ENCODE measurements around the gene BEGAIN. TPM values are rescaled to one million over a fixed set of nuclear protein-coding genes. Genes with fewer than 3 reads are reported as not detected.

BEGAIN gene
- total and polyA plus RNA-seq, 8 donors = 1.2 to 3.6 (median 2.0) TPM

DNA sequence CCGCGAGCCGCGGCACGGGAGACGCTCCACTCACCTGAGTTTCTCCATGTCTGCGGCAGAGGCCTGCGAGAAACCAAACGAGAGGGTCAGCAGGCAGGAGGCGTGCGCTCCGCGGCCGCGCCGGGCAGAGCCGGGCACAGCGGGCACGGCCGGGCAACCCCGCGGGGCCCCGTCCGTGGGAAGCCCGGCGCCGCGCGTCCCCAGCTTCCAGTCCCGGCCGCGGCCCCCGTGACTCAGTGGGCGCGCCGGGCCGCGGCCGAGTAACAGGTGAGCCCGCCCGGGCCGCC, 19.4 kb downstream of the BEGAIN start:
- no peak for DNase-seq
- Histone ChIP-seq H3K4me3 (peak overlapping the region in 1 of 2 donors; percentile 34), H3K27me3 (peaks cover 44 to 94% of the 10 kb centered on the region in 2 donors), H3K4me1 (peaks cover 0 to 26% of the 10 kb centered on the region in 2 donors), H3K9me3 (no peaks in the 10 kb centered on the region), H3K27ac (no peak overlapping the region), H3K36me3 (no peaks in the 10 kb centered on the region)
- TF ChIP-seq, protein P1, sequence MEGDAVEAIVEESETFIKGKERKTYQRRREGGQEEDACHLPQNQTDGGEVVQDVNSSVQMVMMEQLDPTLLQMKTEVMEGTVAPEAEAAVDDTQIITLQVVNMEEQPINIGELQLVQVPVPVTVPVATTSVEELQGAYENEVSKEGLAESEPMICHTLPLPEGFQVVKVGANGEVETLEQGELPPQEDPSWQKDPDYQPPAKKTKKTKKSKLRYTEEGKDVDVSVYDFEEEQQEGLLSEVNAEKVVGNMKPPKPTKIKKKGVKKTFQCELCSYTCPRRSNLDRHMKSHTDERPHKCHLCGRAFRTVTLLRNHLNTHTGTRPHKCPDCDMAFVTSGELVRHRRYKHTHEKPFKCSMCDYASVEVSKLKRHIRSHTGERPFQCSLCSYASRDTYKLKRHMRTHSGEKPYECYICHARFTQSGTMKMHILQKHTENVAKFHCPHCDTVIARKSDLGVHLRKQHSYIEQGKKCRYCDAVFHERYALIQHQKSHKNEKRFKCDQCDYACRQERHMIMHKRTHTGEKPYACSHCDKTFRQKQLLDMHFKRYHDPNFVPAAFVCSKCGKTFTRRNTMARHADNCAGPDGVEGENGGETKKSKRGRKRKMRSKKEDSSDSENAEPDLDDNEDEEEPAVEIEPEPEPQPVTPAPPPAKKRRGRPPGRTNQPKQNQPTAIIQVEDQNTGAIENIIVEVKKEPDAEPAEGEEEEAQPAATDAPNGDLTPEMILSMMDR (IDR thresholded peaks at IDR 0.05) = no peak
- intact Hi-C loops (cut with DNase I) = no loop called here
- no peak for ATAC-seq

DNA sequence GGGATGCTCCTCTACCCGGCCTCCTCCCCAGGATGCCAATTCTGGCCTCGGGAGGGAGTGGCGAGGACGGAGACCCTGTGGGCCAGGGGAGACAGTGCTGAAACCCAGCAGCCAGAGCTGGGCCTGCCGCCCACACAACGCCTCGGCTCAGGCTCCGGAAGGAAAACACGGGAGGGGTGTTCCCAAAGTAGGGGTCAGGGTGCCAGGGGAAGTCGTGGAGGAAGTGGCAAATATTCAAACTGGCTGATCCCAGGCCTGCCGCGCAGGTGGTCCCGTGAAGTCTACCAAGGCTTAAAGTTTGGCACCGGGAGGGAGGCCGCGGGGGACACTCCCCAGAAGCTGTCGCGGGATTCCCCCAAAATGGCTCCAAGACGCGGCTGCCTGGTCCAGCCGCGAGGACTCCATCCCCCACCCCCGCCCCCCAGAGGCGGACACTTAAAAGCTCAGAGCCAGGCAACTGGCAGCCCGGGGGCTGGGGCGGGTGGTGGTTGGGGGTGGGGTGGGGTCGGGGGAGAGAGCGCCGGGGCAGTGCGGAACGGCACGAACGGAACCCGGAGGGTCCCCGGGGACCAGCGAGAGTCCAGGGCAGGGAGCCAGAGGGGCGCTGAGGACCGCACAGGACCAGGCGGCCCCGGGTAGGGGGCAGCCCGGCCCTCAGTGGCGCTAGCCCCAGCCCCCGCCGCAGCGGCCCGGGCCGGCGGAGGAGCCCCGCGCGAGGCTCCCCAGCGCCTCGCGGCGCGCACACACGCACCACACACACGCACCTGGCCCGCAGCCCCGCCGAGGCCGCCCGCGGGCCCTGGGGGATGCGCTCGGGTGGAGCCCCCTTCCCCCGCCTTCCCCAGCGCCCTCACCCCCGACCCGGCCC, 20.0 kb downstream of the BEGAIN start:
- ATAC-seq = no peak
- intact Hi-C loops (cut with DNase I) = no loop called here
- Histone ChIP-seq H3K27me3 (peaks cover 44 to 94% of the 10 kb centered on the region in 2 donors), H3K9me3 (no peaks in the 10 kb centered on the region), H3K36me3 (no peaks in the 10 kb centered on the region), H3K4me1 (peaks cover 0 to 26% of the 10 kb centered on the region in 2 donors), H3K4me3 (peak overlapping the region in 1 of 2 donors; percentile 34), H3K27ac (no peak overlapping the region)
- TF ChIP-seq, protein P1 (IDR thresholded peaks at IDR 0.05) = no peak
- DNase-seq = no peak

DNA sequence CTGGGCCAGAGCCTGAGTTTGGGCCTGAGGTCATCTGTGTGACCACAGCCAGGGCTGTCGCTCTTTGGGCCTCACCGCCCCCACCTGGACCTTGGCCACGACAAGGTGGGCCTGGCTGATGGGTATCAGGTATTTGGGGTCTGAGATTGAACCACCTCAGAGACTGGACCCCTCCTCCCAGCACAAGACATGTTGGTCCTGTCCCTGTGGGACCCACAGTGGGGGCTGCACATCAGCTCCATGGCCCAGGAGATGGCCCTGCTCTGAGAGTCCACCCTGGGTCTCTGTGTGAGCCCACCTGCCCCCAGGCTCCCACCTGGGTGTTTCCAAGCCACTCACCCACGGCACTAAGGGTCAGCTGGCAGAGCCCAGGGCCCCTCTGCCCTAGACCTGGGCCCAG, 20.6 kb downstream of the BEGAIN start:
- intact Hi-C loops (cut with DNase I) = no loop called here
- Histone ChIP-seq H3K4me1 (peaks cover 0 to 26% of the 10 kb centered on the region in 2 donors), H3K4me3 (no peak overlapping the region), H3K27ac (no peak overlapping the region), H3K36me3 (no peaks in the 10 kb centered on the region), H3K27me3 (peaks cover 44 to 90% of the 10 kb centered on the region in 2 donors), H3K9me3 (no peaks in the 10 kb centered on the region)
- TF ChIP-seq, protein P1 (IDR thresholded peaks at IDR 0.05) = no peak
- ATAC-seq (no peak), DNase-seq (no peak)

DNA sequence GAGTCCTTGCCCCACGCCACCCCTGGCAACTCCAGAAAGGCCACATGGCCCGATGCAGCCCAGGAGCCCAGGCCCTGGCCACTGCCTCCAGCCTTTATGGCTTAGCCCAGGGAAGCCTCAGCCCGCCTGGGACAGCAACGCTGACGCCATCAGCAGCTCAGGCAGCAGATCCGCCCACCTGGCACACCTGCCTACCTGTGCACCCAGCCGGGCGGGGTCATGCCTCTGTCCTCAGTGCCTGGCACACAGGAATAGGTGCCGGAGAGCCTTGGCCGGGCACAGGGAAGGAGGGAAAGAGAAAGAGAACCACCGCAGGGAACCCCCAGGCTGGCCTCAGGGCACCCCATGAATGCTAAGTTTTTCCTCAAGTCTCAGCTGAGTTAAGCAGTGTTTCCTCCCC, 21.1 kb downstream of the BEGAIN start:
- H3K9me3 ChIP-seq = no peaks in the 10 kb centered on the region
- DNase-seq = no peak
- no peaks in the 10 kb centered on the region for H3K36me3 ChIP-seq
- intact Hi-C loops (cut with DNase I) = no loop called here
- no peak for ATAC-seq
- no peak overlapping the region for H3K4me3 ChIP-seq
- no peak overlapping the region for H3K27ac ChIP-seq
- TF ChIP-seq, protein P1 (IDR thresholded peaks at IDR 0.05) = no peak
- peaks cover 44 to 86% of the 10 kb centered on the region in 2 donors for H3K27me3 ChIP-seq
- H3K4me1 ChIP-seq = peaks cover 0 to 26% of the 10 kb centered on the region in 2 donors

DNA sequence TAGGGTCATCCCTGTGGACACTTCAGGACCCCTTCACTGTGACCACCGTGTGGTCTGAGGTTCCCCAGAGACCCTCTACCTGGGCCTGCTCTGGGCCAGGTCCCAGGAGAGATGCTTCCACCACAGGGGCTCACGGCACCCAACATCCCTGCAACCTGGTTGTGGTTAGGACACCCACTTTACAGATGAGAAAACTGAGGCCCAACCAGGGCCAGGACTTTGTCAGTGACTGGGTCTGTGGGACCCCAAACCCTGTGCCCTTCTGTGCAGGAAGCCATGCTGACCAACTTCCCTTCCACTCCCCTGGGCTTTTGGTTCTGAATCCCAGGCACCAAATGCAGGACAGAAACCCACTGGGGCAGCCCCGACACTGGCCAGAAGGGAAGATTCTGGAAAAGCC, 21.6 kb downstream of the BEGAIN start:
- DNase-seq = no peak

More for the DNA sequence above, 21.6 kb downstream of the BEGAIN start:
- H3K9me3 ChIP-seq = no peaks in the 10 kb centered on the region
- no peak for ATAC-seq
- H3K4me1 ChIP-seq = peaks cover 0 to 26% of the 10 kb centered on the region in 2 donors
- H3K4me3 ChIP-seq = no peak overlapping the region
- H3K27ac ChIP-seq = no peak overlapping the region
- intact Hi-C loops (cut with DNase I) = no loop called here
- H3K36me3 ChIP-seq = no peaks in the 10 kb centered on the region
- H3K27me3 ChIP-seq = peaks cover 41 to 84% of the 10 kb centered on the region in 2 donors
- TF ChIP-seq, protein P1 (IDR thresholded peaks at IDR 0.05) = no peak

Measured in left lung (tissue), 10 donors.